K562 (cell line): ENCODE results near the gene WBP1L. TPM values are rescaled to one million over a fixed set of nuclear protein-coding genes. Genes with fewer than 3 reads are reported as not detected.

Experiments used
- E2F6 ChIP-seq, 2 experiments: IDR thresholded peaks; 2 replicates each; pipeline ENCODE4 v1.6.1; 2011; ENCODE audit warnings: borderline replicate concordance in 1 of 2, control low read depth in 1 of 2, low read depth in 1 of 2, low read length in 1 of 2, mild to moderate bottlenecking in 1 of 2, mixed read lengths in 1 of 2, moderate library complexity in 1 of 2; ENCODE audit not compliant: insufficient read depth in 1 of 2, insufficient read length in 1 of 2, poor library complexity in 1 of 2, severe bottlenecking in 1 of 2; ENCODE audit errors: extremely low read depth in 1 of 2
- ELK3 ChIP-seq: fragments of 450-650 bp; formaldehyde crosslinking; IDR thresholded peaks from 2 replicates; pipeline ENCODE4 v1.4.0; 2020; ENCODE audit warnings: mild to moderate bottlenecking
- GABPB1 ChIP-seq: sonication (generic); formaldehyde crosslinking; IDR thresholded peaks from 2 replicates; pipeline ENCODE4 v1.8.0; 2022; ENCODE audit warnings: mild to moderate bottlenecking, missing genetic modification reagents
- HDGF ChIP-seq: fragments of 450-650 bp; IDR thresholded peaks from 2 replicates; pipeline ENCODE4 v1.6.1; 2016
- NCOR1 ChIP-seq: fragments of 450-650 bp; IDR thresholded peaks from 2 replicates; pipeline ENCODE4 v1.6.1; 2016; ENCODE audit warnings: mild to moderate bottlenecking, moderate library complexity
- NR2C2 ChIP-seq, 2 experiments: fragments of 200-800 bp in 1 of 2; sonication (Bioruptor generic) in 1 of 2; sonication (generic) in 1 of 2; formaldehyde crosslinking in 1 of 2; IDR thresholded peaks; 2 replicates each; pipeline versions ENCODE4 v1.6.1 to v1.8.0; 2016 to 2022; ENCODE audit warnings: mild to moderate bottlenecking in 1 of 2, missing compliant biosample characterization in 1 of 2, missing genetic modification characterization in 1 of 2, missing genetic modification reagents in 1 of 2
- POLR2AphosphoS5 ChIP-seq: IDR thresholded peaks from 2 replicates; pipeline ENCODE4 v1.6.1; 2011; ENCODE audit warnings: mild to moderate bottlenecking, low read depth, low read length, moderate library complexity; ENCODE audit not compliant: control insufficient read depth, insufficient read depth
- TCF7L2 ChIP-seq: fragments of 150-350 bp; IDR thresholded peaks from 2 replicates; pipeline ENCODE4 v1.6.1; 2016; ENCODE audit warnings: low read depth, mild to moderate bottlenecking, low read length, moderate library complexity
- TEAD4 ChIP-seq, 2 experiments: sonication (generic) in 1 of 2; formaldehyde crosslinking in 1 of 2; IDR thresholded peaks; 2 replicates each; pipeline versions ENCODE4 v1.6.1 to v1.8.0; 2012 to 2022; ENCODE audit warnings: borderline replicate concordance in 1 of 2, inconsistent platforms in 1 of 2, low read length in 1 of 2, mild to moderate bottlenecking in 1 of 2, missing genetic modification reagents in 1 of 2
- TFAP4 ChIP-seq: sonication (generic); formaldehyde crosslinking; IDR thresholded peaks from 2 replicates; pipeline ENCODE4 v1.8.0; 2022; ENCODE audit warnings: missing genetic modification reagents, mild to moderate bottlenecking, moderate library complexity, borderline replicate concordance
- YY1 ChIP-seq, 3 experiments: IDR thresholded peaks; 2 replicates each; pipeline ENCODE4 v1.6.1; 2011; ENCODE audit warnings: low read length in 2 of 3, mild to moderate bottlenecking in 2 of 3, moderate library complexity in 2 of 3, borderline replicate concordance in 1 of 3, control low read depth in 1 of 3, low read depth in 1 of 3; ENCODE audit not compliant: insufficient read depth in 3 of 3, insufficient replicate concordance in 2 of 3, control insufficient read depth in 1 of 3, insufficient read length in 1 of 3; ENCODE audit errors: extremely low read depth in 1 of 3
- ZNF277 ChIP-seq: fragments of 250-450 bp; sonication (Bioruptor Pico); IDR thresholded peaks from 2 replicates; pipeline ENCODE4 v1.8.0; 2022; ENCODE audit warnings: inconsistent platforms, mild to moderate bottlenecking, moderate library complexity, borderline replicate concordance
- ZNF282 ChIP-seq: sonication (generic); formaldehyde crosslinking; IDR thresholded peaks from 2 replicates; pipeline ENCODE4 v1.8.1; 2023; ENCODE audit warnings: missing genetic modification reagents
- polyA plus RNA-seq, 8 experiments: library from polyadenylated mRNA; depleted of rRNA in 4 of 8; stranded (reverse) in 5 of 8; unstranded in 3 of 8; fragments of >200 nt; fragmentation: Nextera tagmentation in 2 of 8; fragmentation: Illumina TruSeq in 1 of 8; extraction: Ambion mirVana in 2 of 8; extraction: Trizol in 1 of 8; gene quantifications; 2 replicates each; pipeline versions ENCODE4 v1.2.1 to v1.2.3, GENCODE V29; 2011 to 2014; ENCODE audit warnings: inconsistent platforms in 1 of 8, missing spikeins in 1 of 8
- total RNA-seq, 7 experiments: library from RNA; depleted of rRNA in 6 of 7; stranded (reverse); fragments of >200 nt in 6 of 7; fragmentation: Illumina TruSeq in 2 of 7; extraction: Trizol in 2 of 7; gene quantifications; 2 replicates each; pipeline versions ENCODE4 v1.2.1 to v1.2.3, GENCODE V29; 2011 to 2021; ENCODE audit warnings: low replicate concordance in 1 of 7
- TF ChIP-seq, protein P1 (sequence below): sonication (generic); formaldehyde crosslinking; IDR thresholded peaks from 2 replicates; pipeline ENCODE4 v1.8.1; 2022; ENCODE audit warnings: missing genetic modification reagents
- TF ChIP-seq, protein P2 (sequence below), 2 experiments: fragments of 450-650 bp in 1 of 2; sonication (generic) in 1 of 2; formaldehyde crosslinking in 1 of 2; IDR thresholded peaks in 1 of 2; conservative IDR thresholded peaks in 1 of 2; 2 replicates each; pipeline versions ENCODE4 v1.6.1 to v1.8.1; 2016 to 2023; ENCODE audit warnings: mild to moderate bottlenecking in 2 of 2, moderate library complexity in 2 of 2, inconsistent platforms in 1 of 2, missing genetic modification reagents in 1 of 2

The WBP1L gene
- total and polyA plus RNA-seq, 9 of the 15 experiments (the other 6 are each of a cell fraction or from before 2014, with no cell fraction given): 3.2 to 14.4 (median 11.3) TPM

- no peak for TF ChIP-seq ZNF277
- peak in 1 of 2 experiments; percentile 11 for TF ChIP-seq E2F6 (IDR thresholded peaks at IDR 0.05; ENCODE audit: borderline replicate concordance in 1 of 2, extremely low read depth in 1 of 2, insufficient read depth in 1 of 2, insufficient read length in 1 of 2, low read depth in 1 of 2, low read length in 1 of 2, poor library complexity in 1 of 2, severe bottlenecking in 1 of 2)
- 0 out of 2 replicates have a peak, but pooled peaks have one; percentile 20 for TF ChIP-seq POLR2AphosphoS5
- no peak for TF ChIP-seq ELK3
- no peak for TF ChIP-seq ZNF282 (CRISPR knock-in tag)
- peak in 1 of 3 experiments; percentile 45 for TF ChIP-seq YY1 (IDR thresholded peaks at IDR 0.05; ENCODE audit: borderline replicate concordance in 1 of 3, control insufficient read depth in 1 of 3, extremely low read depth in 1 of 3, insufficient read depth in 3 of 3, insufficient read length in 1 of 3, insufficient replicate concordance in 2 of 3, low read depth in 1 of 3, low read length in 2 of 3)
- TF ChIP-seq NR2C2 (CRISPR knock-in tag; IDR thresholded peaks at IDR 0.05): no peak
- peak; percentile 53; the same call in 1 of the 2 replicates for TF ChIP-seq NR2C2 (tag; IDR thresholded peaks at IDR 0.05)
- TF ChIP-seq, protein P1, sequence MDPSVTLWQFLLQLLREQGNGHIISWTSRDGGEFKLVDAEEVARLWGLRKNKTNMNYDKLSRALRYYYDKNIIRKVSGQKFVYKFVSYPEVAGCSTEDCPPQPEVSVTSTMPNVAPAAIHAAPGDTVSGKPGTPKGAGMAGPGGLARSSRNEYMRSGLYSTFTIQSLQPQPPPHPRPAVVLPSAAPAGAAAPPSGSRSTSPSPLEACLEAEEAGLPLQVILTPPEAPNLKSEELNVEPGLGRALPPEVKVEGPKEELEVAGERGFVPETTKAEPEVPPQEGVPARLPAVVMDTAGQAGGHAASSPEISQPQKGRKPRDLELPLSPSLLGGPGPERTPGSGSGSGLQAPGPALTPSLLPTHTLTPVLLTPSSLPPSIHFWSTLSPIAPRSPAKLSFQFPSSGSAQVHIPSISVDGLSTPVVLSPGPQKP (CRISPR knock-in tag): no peak
- no peak for TF ChIP-seq TCF7L2
- TF ChIP-seq TFAP4 (CRISPR knock-in tag): peak; percentile 93
- TF ChIP-seq GABPB1 (CRISPR knock-in tag): peak; percentile 56; the same call in 1 of the 2 replicates
- TF ChIP-seq HDGF: no peak
- TF ChIP-seq, protein P2, sequence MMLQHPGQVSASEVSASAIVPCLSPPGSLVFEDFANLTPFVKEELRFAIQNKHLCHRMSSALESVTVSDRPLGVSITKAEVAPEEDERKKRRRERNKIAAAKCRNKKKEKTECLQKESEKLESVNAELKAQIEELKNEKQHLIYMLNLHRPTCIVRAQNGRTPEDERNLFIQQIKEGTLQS (IDR thresholded peaks at IDR 0.05): peak; percentile 87
- TF ChIP-seq, protein P2 (CRISPR knock-in tag; conservative IDR thresholded peaks at IDR 0.05): no peak
- TF ChIP-seq TEAD4 (IDR thresholded peaks at IDR 0.05; ENCODE audit: low read length): 0 out of 2 replicates have a peak, but pooled peaks have one; percentile 7
- TF ChIP-seq TEAD4 (CRISPR knock-in tag; IDR thresholded peaks at IDR 0.05; ENCODE audit: borderline replicate concordance): no peak
- peak; percentile 61 for TF ChIP-seq NCOR1
Measured at GRCh38 chr10:102814453-102814871, 70.7 kb downstream of the WBP1L start (continued).
